GM12801 (cell line): Measurements from ENCODE around the gene ASL.

Experiments
- CTCF ChIP-seq: IDR thresholded peaks from one replicate; pipeline ENCODE4 v1.5.1; 2011; ENCODE audit warnings: control low read depth; ENCODE audit not compliant: insufficient read length; ENCODE audit errors: extremely low read depth

The ASL gene

DNA sequence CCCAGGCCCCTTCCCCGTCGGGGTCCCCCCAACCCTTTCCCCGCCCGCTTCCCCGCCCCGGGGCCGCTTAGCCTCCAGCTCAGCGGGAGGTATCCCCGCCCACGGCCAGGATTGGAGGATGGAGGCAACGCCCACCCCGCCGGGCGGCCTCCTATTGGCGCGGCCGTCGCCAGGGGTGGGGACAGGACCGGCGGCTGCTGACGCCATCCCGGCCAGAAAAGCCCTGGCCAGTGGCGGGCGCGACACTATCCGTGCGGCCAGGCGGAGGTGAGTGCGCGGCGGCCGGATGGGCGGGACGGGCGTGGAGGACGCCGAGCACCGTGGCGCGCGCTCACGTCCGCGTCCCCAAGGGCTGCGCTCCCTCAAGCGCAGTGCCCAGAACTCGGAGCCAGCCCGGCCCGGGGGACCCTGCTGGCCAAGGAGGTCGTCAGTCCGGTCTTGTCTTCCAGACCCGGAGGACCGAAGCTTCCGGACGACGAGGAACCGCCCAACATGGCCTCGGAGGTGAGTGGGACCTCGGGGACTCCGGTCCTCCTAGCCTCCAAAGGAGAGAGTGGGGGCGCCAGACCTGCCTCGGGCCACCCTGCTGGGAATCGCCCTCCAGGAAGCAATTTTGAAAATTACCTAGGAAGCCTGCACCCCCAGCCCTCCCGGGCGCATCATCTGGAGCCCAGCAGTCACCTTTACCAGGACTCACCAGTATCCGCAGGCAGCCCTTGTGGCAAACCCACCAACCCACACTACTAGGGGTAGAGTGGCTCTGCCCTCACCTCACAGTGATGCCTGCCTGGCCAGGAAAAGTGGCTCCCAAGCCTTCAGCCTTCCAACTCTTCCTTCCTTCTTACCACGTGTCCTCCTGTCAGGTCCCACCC, at the start of gene ASL:
Gene ASL, plus strand, starts transcription at position 230 of the 872 bp plus-strand sequence. Its CDS starts 263 bp downstream, at position 493.
- no peak for TF ChIP-seq CTCF

- TF ChIP-seq CTCF: no peak
These were observed 41.9 kb upstream of the ASL start for GRCh38 chr7:66033471-66034385.

- no peak for TF ChIP-seq CTCF
These were observed 39.2 kb upstream of the ASL start for GRCh38 chr7:66036382-66036781.

DNA sequence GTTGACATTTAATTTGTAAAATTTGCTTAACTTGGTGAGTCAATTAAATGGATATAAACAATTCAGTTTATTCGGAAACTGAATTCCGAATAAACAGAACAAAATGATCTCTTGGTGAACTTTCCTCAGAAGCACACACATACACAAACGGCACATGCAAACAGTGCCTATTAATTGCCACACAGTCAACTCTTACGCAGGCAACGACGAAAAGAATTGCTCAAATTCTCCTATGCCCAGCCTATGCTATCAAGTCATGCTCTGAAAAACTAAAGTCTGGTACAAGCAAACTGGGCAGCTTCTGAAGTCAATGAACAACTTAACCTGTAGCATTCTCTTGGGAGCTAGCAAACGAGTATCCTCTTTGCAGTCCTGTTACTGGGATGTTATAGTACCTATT, 38.8 kb upstream of the ASL start:
- no peak for TF ChIP-seq CTCF

- TF ChIP-seq CTCF: no peak
These were observed 36.4 kb upstream of the ASL start for GRCh38 chr7:66039094-66039670.

- TF ChIP-seq CTCF: no peak
These were observed 31.7 kb upstream of the ASL start for GRCh38 chr7:66043681-66044497.

- TF ChIP-seq CTCF: no peak
These were observed 28.2 kb upstream of the ASL start for GRCh38 chr7:66047426-66047825.
